Nephron progenitor cell (in vitro differentiated cells): ENCODE data around the gene RAD51B.

Experiments used
- DNase-seq: peaks from one replicate; pipeline ENCODE4 v3.0.0; 2021
- H3K27ac Mint-ChIP-seq: 2 replicates; pipeline ENCODE4 v1.8.0; 2021; ENCODE audit warnings: mild to moderate bottlenecking, moderate library complexity, mixed read lengths
- H3K27me3 Mint-ChIP-seq: 2 replicates; pipeline ENCODE4 v1.8.0; 2021; ENCODE audit warnings: mild to moderate bottlenecking, low read depth, mixed read lengths; ENCODE audit not compliant: poor library complexity
- H3K36me3 Mint-ChIP-seq: 2 replicates; pipeline ENCODE4 v1.8.0; 2021; ENCODE audit warnings: low read depth, mixed read lengths
- H3K4me1 Mint-ChIP-seq: 2 replicates; pipeline ENCODE4 v1.8.0; 2021; ENCODE audit warnings: mixed read lengths
- H3K4me3 Mint-ChIP-seq: 2 replicates; pipeline ENCODE4 v1.8.0; 2021; ENCODE audit warnings: mild to moderate bottlenecking, moderate library complexity, mixed read lengths
- H3K9me3 Mint-ChIP-seq: 2 replicates; pipeline ENCODE4 v1.8.0; 2021; ENCODE audit warnings: mild to moderate bottlenecking, moderate library complexity, mixed read lengths
- TF ChIP-seq, protein P1 (sequence below): fragments of 200-600 bp; sonication (generic); IDR thresholded peaks from 2 replicates; pipeline ENCODE4 v1.5.0; 2021; ENCODE audit warnings: antibody characterized with exemption

The RAD51B gene

GRCh38 chr14:68702135-68702534 lies 882.6 kb downstream of the RAD51B start:
- peaks cover 33% of the 10 kb centered on the region for H3K9me3 Mint-ChIP-seq
- H3K27ac Mint-ChIP-seq, result no peak overlapping the region
- no peak overlapping the region for H3K4me3 Mint-ChIP-seq
- TF ChIP-seq, protein P1, sequence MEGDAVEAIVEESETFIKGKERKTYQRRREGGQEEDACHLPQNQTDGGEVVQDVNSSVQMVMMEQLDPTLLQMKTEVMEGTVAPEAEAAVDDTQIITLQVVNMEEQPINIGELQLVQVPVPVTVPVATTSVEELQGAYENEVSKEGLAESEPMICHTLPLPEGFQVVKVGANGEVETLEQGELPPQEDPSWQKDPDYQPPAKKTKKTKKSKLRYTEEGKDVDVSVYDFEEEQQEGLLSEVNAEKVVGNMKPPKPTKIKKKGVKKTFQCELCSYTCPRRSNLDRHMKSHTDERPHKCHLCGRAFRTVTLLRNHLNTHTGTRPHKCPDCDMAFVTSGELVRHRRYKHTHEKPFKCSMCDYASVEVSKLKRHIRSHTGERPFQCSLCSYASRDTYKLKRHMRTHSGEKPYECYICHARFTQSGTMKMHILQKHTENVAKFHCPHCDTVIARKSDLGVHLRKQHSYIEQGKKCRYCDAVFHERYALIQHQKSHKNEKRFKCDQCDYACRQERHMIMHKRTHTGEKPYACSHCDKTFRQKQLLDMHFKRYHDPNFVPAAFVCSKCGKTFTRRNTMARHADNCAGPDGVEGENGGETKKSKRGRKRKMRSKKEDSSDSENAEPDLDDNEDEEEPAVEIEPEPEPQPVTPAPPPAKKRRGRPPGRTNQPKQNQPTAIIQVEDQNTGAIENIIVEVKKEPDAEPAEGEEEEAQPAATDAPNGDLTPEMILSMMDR, result no peak
- peaks cover 18% of the 10 kb centered on the region for H3K36me3 Mint-ChIP-seq
- DNase-seq, result no peak
- H3K4me1 Mint-ChIP-seq, result peaks cover 34% of the 10 kb centered on the region
- H3K27me3 Mint-ChIP-seq, result no peaks in the 10 kb centered on the region

DNA sequence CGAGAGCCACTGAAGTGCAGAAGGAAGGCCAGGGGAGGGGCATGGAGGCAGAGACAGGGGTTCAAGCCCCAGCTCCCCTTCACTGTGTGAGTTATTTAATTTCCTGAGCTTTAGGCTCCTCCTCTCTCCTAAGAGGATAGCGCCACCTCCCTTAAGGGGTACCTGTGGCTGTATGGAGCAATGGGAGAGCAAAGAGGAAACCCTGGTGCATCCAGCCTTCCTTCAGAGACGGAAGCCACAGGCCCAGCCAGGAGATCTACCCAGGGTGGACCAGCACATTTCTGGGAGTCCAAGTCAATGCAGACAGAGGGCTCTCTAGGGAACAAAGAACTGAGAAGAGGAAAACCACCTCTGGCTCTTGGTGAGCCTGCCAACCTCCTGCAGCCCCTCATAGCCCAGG lies 883.0 kb downstream of the RAD51B start:
- TF ChIP-seq, protein P1, result no peak
- H3K27ac Mint-ChIP-seq, result no peak overlapping the region
- H3K4me1 Mint-ChIP-seq, result peaks cover 37% of the 10 kb centered on the region
- H3K36me3 Mint-ChIP-seq, result peaks cover 18% of the 10 kb centered on the region
- H3K9me3 Mint-ChIP-seq, result peaks cover 32% of the 10 kb centered on the region
- no peak for DNase-seq
- no peaks in the 10 kb centered on the region for H3K27me3 Mint-ChIP-seq
- H3K4me3 Mint-ChIP-seq, result no peak overlapping the region

GRCh38 chr14:68703093-68703492 lies 883.5 kb downstream of the RAD51B start:
- Mint-ChIP-seq H3K27ac (no peak overlapping the region), H3K9me3 (peaks cover 27% of the 10 kb centered on the region), H3K4me3 (no peak overlapping the region), H3K27me3 (no peaks in the 10 kb centered on the region), H3K36me3 (peaks cover 16% of the 10 kb centered on the region), H3K4me1 (peaks cover 37% of the 10 kb centered on the region)
- DNase-seq, result no peak
- TF ChIP-seq, protein P1, result no peak

- no peak overlapping the region for H3K4me3 Mint-ChIP-seq
- H3K36me3 Mint-ChIP-seq, result peaks cover 10% of the 10 kb centered on the region
- H3K27me3 Mint-ChIP-seq, result no peaks in the 10 kb centered on the region
- TF ChIP-seq, protein P1, result no peak
- H3K9me3 Mint-ChIP-seq, result peaks cover 13% of the 10 kb centered on the region
- peaks cover 37% of the 10 kb centered on the region for H3K4me1 Mint-ChIP-seq
- DNase-seq, result no peak
- no peak overlapping the region for H3K27ac Mint-ChIP-seq
Measured at GRCh38 chr14:68704736-68705720, 885.4 kb downstream of the RAD51B start.

DNA sequence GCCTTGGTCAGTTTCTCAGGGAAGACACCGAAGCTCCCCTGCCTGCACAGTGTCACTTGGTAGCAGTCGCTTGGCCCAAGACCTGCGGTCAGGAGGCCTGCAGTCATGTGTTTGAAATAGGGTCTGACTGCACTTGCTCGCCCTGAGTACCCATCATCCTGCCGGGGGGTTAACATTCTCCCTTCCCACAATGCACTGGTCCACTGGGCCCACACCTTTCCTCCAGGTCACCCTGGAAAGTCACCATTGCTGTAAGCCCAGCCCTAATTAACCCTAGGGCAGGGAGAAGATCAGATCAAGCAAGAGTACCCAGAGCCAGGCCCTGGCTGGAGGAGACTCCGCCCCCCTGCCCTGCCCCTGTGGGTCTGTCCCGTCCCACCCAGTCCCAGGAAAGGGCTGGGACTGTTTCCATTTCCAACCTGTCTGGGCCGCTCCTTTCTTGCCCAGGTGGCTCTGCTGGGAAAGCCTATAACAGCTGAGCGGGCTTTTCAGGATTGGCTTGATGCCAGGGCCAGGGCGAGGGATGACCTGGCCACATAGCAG lies 886.2 kb downstream of the RAD51B start:
- Mint-ChIP-seq H3K27ac (no peak overlapping the region), H3K36me3 (peaks cover 6% of the 10 kb centered on the region), H3K4me3 (no peak overlapping the region), H3K9me3 (peaks cover 6% of the 10 kb centered on the region), H3K27me3 (no peaks in the 10 kb centered on the region), H3K4me1 (peaks cover 37% of the 10 kb centered on the region)
- TF ChIP-seq, protein P1, result no peak
- DNase-seq, result no peak
